C4-2B (cell line): ENCODE results near the gene ASB10.

ENCODE experiments used
- ZFX ChIP-seq: fragments of 450-650 bp; IDR thresholded peaks from 2 replicates; pipeline ENCODE4 v1.6.1; 2017
- TF ChIP-seq, protein P1 (sequence below): fragments of 450-650 bp; conservative IDR thresholded peaks from 2 replicates; pipeline ENCODE4 v1.5.1; 2017; ENCODE audit warnings: mild to moderate bottlenecking

DNA sequence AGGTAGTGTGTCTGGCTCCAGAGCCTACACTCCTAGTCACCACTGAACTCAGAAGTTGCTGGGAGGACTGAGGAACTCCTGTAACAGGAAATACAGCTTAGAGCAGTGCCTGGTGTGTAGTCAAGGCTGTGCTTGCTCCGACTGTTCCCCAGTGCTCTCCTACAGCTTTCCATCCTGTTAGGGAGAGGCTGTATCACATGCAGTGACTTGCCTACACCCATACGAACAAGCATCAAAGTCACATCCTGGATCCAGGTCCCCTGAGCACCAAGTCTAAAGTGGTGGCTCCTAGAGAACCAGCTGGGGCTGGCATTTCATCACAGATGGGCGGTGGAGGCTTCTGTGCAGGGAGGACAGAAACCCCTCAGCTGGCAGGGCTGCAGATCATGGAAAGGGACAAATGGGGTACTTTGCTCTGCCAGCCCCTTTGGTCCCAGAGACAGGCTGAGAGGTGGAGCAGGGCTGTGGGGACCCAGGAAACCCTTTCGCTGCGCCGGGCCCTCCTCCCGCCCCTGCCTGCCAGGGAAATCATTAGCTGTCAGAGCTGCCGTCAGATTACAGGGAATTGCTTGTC lies 7.7 kb downstream of the ASB10 start:
- TF ChIP-seq, protein P1, sequence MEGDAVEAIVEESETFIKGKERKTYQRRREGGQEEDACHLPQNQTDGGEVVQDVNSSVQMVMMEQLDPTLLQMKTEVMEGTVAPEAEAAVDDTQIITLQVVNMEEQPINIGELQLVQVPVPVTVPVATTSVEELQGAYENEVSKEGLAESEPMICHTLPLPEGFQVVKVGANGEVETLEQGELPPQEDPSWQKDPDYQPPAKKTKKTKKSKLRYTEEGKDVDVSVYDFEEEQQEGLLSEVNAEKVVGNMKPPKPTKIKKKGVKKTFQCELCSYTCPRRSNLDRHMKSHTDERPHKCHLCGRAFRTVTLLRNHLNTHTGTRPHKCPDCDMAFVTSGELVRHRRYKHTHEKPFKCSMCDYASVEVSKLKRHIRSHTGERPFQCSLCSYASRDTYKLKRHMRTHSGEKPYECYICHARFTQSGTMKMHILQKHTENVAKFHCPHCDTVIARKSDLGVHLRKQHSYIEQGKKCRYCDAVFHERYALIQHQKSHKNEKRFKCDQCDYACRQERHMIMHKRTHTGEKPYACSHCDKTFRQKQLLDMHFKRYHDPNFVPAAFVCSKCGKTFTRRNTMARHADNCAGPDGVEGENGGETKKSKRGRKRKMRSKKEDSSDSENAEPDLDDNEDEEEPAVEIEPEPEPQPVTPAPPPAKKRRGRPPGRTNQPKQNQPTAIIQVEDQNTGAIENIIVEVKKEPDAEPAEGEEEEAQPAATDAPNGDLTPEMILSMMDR, result no peak
- TF ChIP-seq ZFX, result no peak
